ENCODE results near the gene GSE1. TPM values are rescaled to one million over a fixed set of nuclear protein-coding genes. Genes with fewer than 3 reads are reported as not detected.

Gene GSE1
- total RNA-seq, 1 donor from 2014 or later: 101 TPM

- H3K36me3 Mint-ChIP-seq: peaks cover 6% of the 10 kb centered on the region
- no peak for DNase-seq (ENCODE audit: extremely low spot score, unreplicated experiment)
- peaks cover 48% of the 10 kb centered on the region for H3K4me1 Mint-ChIP-seq (ENCODE audit: unreplicated experiment)
- H3K4me3 Mint-ChIP-seq: no peak overlapping the region
- TF ChIP-seq CTCF (conservative IDR thresholded peaks at IDR 0.05): no peak
- H3K27ac Mint-ChIP-seq: no peak overlapping the region
- no peaks in the 10 kb centered on the region for H3K9me3 Mint-ChIP-seq
- H3K27me3 Mint-ChIP-seq: no peaks in the 10 kb centered on the region
These were observed 11.5 kb downstream of the GSE1 start for GRCh38 chr16:85624646-85625045.

DNA sequence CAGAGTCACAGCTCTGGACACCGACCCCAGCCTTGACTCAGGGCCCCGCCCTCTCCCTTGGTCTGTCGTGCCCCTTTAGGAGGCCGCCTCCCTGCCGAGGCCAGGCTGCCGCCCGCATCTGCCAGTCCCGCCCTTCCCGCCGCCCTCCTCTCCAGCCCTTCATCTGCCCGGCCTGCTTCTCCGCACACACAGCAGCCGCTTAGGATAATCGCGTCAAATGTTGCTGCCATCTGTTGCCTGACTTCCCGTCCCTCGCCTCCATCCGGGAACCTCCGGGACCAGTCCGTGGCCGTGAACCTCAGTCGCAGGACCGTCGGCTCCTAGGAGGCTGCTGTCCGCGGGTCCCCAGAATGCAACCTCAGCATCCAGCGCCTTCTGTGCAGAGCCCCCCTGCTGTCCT is 11.9 kb downstream of the GSE1 start:
- Mint-ChIP-seq H3K27ac (no peak overlapping the region), H3K9me3 (no peaks in the 10 kb centered on the region), H3K4me1 (ENCODE audit: unreplicated experiment) (peaks cover 48% of the 10 kb centered on the region), H3K36me3 (peaks cover 9% of the 10 kb centered on the region), H3K27me3 (no peaks in the 10 kb centered on the region), H3K4me3 (no peak overlapping the region)
- DNase-seq (ENCODE audit: extremely low spot score, unreplicated experiment): no peak
- no peak for TF ChIP-seq CTCF (conservative IDR thresholded peaks at IDR 0.05)

DNA sequence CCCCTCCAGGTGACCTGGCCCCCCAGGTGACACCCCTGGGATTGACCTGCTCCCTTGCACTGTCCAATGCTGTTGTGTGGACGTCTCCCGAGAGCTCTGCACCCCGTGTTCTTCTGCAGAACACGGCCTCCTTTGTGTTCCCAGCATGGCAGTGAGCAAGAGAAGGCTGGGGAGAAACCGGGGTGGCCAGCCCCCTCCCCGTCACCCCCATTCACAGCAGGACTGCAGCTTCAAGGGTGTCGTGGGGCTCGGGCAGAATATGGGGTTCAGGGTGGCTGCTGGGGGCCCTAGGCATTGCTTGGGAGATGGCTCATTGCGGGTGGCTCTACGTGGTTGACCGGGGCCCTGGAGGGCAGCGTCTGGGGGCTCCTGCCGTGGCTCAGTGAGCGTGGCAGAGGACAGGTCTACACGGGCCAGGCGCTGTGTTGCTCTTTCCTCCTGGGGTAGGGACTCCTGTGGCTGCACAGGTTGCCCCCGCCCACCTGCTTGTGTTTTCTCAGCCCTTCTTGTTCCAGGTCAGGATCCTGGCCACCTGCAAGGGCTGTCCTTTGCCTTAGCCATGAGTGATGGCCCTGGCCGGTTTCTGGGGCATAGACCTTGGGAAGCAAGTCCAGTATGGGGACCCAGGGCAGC is 12.5 kb downstream of the GSE1 start:
- Mint-ChIP-seq H3K27me3 (no peaks in the 10 kb centered on the region), H3K36me3 (peaks cover 9% of the 10 kb centered on the region), H3K4me3 (no peak overlapping the region), H3K27ac (no peak overlapping the region), H3K9me3 (no peaks in the 10 kb centered on the region), H3K4me1 (ENCODE audit: unreplicated experiment) (peaks cover 48% of the 10 kb centered on the region)
- no peak for TF ChIP-seq CTCF (conservative IDR thresholded peaks at IDR 0.05)
- DNase-seq (ENCODE audit: extremely low spot score, unreplicated experiment): no peak

- Mint-ChIP-seq H3K27ac (peak overlapping the region; percentile 76), H3K4me3 (peak overlapping the region; percentile 77), H3K4me1 (ENCODE audit: unreplicated experiment) (peaks cover 41% of the 10 kb centered on the region), H3K9me3 (no peaks in the 10 kb centered on the region), H3K36me3 (peaks cover 9% of the 10 kb centered on the region), H3K27me3 (no peaks in the 10 kb centered on the region)
- DNase-seq (ENCODE audit: extremely low spot score, unreplicated experiment): no peak
- TF ChIP-seq CTCF (conservative IDR thresholded peaks at IDR 0.05): no peak
These were observed 13.3 kb downstream of the GSE1 start for GRCh38 chr16:85626191-85626981.

- Mint-ChIP-seq H3K27me3 (no peaks in the 10 kb centered on the region), H3K27ac (no peak overlapping the region), H3K4me3 (no peak overlapping the region), H3K4me1 (ENCODE audit: unreplicated experiment) (peaks cover 35% of the 10 kb centered on the region), H3K36me3 (peaks cover 9% of the 10 kb centered on the region), H3K9me3 (no peaks in the 10 kb centered on the region)
- no peak for DNase-seq (ENCODE audit: extremely low spot score, unreplicated experiment)
- TF ChIP-seq CTCF (conservative IDR thresholded peaks at IDR 0.05): no peak
These were observed 14.0 kb downstream of the GSE1 start for GRCh38 chr16:85627089-85627488.

Measured in type B pancreatic cell (in vitro differentiated cells).